ENCODE measurements around the gene GALNT5. TPM values are rescaled to one million over a fixed set of nuclear protein-coding genes. Genes with fewer than 3 reads are reported as not detected.
"Not testable (repeated sequence)": the region's sequence is repeated elsewhere in the genome, so short reads cannot be mapped to it uniquely, and the experiment has no call there.

GALNT5 gene
- total and polyA plus RNA-seq, 5 experiments from 2014 or later, result not detected

- H3K27ac Mint-ChIP-seq, H3K4me1 Mint-ChIP-seq, H3K36me3 Mint-ChIP-seq, H3K4me3 Mint-ChIP-seq, H3K9me3 Mint-ChIP-seq, POLR2A ChIA-PET, DNase-seq, ATAC-seq: not testable (repeated sequence)
- H3K27me3 Mint-ChIP-seq, result peaks cover 12 to 33% (median 27%) of the 10 kb centered on the region in 5 donors
Observed at GRCh38 chr2:157279311-157279710, 21.8 kb downstream of the GALNT5 start.

DNA sequence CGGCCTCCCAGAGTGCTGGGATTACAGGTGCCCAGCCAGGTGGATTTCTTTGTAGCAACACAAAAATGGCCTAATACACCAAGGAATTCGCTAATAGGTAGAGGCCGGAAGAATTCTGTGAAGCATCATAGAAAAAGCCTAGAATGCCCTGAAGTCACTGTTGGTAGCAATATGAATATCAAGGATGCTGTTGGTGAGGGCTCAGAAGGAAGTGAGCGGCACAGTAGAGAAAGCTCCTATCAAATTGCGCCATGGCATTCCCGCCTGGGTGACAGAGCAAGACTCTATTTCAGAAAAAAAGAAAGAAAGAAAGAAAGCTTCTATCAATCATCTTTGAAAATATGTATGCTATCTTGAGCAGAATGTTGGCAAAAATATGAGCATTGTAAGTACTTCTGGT, 23.8 kb downstream of the GALNT5 start:
- ATAC-seq, result no peak
- no peak for DNase-seq
- H3K9me3 Mint-ChIP-seq, result peaks cover 0 to 8% (median 0%) of the 10 kb centered on the region in 9 donors
- H3K4me3 Mint-ChIP-seq, result no peak overlapping the region
- peaks cover 11 to 34% (median 27%) of the 10 kb centered on the region in 5 donors for H3K27me3 Mint-ChIP-seq
- POLR2A ChIA-PET, result no interaction called here
- H3K4me1 Mint-ChIP-seq, result no peaks in the 10 kb centered on the region
- no peak overlapping the region for H3K27ac Mint-ChIP-seq
- H3K36me3 Mint-ChIP-seq, result peaks cover 0 to 8% (median 3%) of the 10 kb centered on the region in 3 donors

DNA sequence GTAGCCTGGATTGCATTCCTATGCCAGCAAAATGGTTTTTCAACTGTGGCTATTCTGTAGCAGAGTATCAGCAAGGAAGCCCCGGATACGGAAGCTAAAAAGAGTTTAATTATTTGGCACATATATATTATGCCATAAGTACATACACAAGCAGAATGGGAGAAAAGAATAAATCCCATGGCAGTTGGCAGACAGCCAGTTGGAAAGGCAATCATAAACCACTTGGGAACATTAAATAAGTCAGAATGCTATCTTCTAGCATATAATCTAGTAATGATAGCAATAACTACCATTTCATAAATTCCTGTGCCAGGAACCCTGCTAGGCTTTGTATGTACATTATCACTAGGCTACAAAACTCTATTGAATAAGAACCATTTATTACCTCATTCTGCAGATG, 26.0 kb downstream of the GALNT5 start:
- Mint-ChIP-seq H3K4me3 (no peak overlapping the region), H3K36me3 (peaks cover 0 to 4% (median 3%) of the 10 kb centered on the region in 3 donors), H3K27ac (no peak overlapping the region), H3K9me3 (peaks cover 0 to 7% (median 0%) of the 10 kb centered on the region in 9 donors), H3K27me3 (peaks cover 3 to 17% (median 16%) of the 10 kb centered on the region in 5 donors), H3K4me1 (no peaks in the 10 kb centered on the region)
- no peak for ATAC-seq
- POLR2A ChIA-PET, result no interaction called here
- DNase-seq, result no peak

DNA sequence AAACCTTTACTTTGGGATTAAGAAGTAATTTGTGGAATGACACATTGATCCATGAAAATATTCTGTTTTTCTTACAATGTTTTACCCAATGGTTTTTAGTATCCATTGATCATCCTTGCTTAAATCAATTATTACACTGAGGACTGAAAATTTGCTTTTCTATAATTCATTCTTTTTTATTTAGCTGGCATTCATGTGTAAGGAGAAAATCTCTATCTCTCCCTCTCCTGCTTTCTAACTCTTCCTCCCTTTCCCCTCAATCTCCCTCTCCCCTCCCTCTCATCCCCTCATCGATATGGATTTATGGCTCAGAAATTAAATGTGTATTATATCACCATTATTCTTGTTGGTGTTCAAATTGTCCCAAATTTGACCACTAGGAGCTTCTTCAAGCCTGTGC, 29.7 kb downstream of the GALNT5 start:
- ATAC-seq (no peak), DNase-seq (no peak)
- Mint-ChIP-seq H3K27me3 (peaks cover 0 to 8% (median 4%) of the 10 kb centered on the region in 5 donors), H3K4me1 (no peaks in the 10 kb centered on the region), H3K36me3 (no peaks in the 10 kb centered on the region), H3K27ac (no peak overlapping the region), H3K4me3 (no peak overlapping the region), H3K9me3 (no peaks in the 10 kb centered on the region)
- POLR2A ChIA-PET, result no interaction called here

- POLR2A ChIA-PET, result no interaction called here
Observed at GRCh38 chr2:157290525-157290924, 33.0 kb downstream of the GALNT5 start.

DNA sequence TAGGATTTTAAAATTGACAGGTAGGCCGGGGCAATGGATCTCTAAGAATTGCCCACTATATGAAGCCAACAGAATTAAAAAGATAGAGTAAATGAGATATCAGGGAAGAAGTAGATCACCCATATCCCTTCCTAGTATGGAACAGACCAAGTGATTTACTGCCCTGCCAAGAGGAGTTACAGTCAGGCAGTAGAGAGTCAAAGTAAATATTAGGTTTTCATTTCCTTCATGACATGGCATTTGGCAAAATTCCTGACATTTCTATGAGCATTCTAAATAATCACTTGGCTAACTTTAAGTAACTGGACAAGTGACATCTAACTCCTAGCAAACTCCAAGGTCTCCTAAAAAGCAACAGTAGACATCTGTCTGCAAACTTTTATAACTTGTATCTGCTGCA, 33.5 kb downstream of the GALNT5 start:
- H3K4me1 Mint-ChIP-seq, result peaks cover 0 to 9% (median 1%) of the 10 kb centered on the region in 4 donors
- H3K4me3 Mint-ChIP-seq, result no peak overlapping the region
- H3K36me3 Mint-ChIP-seq, result no peaks in the 10 kb centered on the region
- peaks cover 0 to 4% (median 1%) of the 10 kb centered on the region in 5 donors for H3K27me3 Mint-ChIP-seq
- DNase-seq (no peak), ATAC-seq (no peak)
- H3K27ac Mint-ChIP-seq, result no peak overlapping the region
- H3K9me3 Mint-ChIP-seq, result no peaks in the 10 kb centered on the region
- POLR2A ChIA-PET, result no interaction called here

More at GRCh38 chr2:157290525-157290924, 33.0 kb downstream of the GALNT5 start:
- Mint-ChIP-seq H3K4me1 (peaks cover 0 to 9% (median 1%) of the 10 kb centered on the region in 4 donors), H3K4me3 (no peak overlapping the region), H3K27me3 (peaks cover 0 to 4% (median 1%) of the 10 kb centered on the region in 5 donors), H3K9me3 (no peaks in the 10 kb centered on the region), H3K36me3 (no peaks in the 10 kb centered on the region), H3K27ac (no peak overlapping the region)
- DNase-seq (no peak), ATAC-seq (no peak)

DNA sequence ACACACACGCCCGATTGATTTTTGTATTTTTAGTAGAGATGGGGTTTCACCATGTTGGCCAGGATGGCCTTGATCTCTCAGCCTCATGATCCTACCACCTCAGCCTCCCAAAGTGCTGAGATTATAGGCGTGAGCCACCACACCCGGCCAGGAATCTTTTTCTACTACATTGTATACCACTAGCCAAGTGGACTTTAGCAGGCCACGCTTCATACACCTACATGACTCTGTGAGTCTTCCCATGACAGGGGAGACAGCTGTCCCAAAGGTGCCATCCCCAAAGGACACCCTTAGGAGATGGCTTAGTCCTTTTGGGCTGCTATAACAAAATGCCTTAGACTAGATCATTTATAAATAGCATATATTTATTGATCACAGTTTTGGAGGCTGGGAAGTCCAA, 35.3 kb downstream of the GALNT5 start:
- peaks cover 1 to 9% (median 3%) of the 10 kb centered on the region in 5 donors for H3K27me3 Mint-ChIP-seq
- H3K4me3 Mint-ChIP-seq, result no peak overlapping the region
- no peak overlapping the region for H3K27ac Mint-ChIP-seq
- H3K9me3 Mint-ChIP-seq, result no peaks in the 10 kb centered on the region
- no peaks in the 10 kb centered on the region for H3K36me3 Mint-ChIP-seq
- no peak for ATAC-seq
- DNase-seq, result no peak
- peaks cover 0 to 9% (median 1%) of the 10 kb centered on the region in 4 donors for H3K4me1 Mint-ChIP-seq
- POLR2A ChIA-PET, result interaction anchor here (0.7 kb wide), 1 partner anchor 8 kb away, joined by 3 read pairs; no protein-coding TSS in a partner anchor

DNA sequence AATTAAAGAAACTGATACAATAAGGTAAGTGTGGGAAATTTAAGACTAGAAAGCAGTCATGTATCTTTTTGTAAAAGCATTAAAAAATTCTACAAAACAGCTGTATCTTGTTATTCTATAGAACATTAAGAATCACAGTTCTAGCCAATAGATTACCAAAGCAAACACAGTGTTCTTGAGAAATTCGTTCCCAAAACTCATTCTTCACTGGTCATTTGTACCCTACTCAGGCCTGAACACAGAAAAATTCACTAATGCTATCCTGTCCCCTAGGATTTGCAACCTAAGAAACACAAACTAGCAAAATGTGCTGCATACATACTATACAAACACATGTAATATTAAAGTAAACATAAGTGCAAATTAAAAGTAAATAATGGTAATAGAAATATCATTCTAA, 39.0 kb downstream of the GALNT5 start:
- Mint-ChIP-seq H3K4me1 (peaks cover 0 to 9% (median 1%) of the 10 kb centered on the region in 4 donors), H3K36me3 (no peaks in the 10 kb centered on the region), H3K27me3 (peaks cover 1 to 9% (median 3%) of the 10 kb centered on the region in 5 donors), H3K9me3 (no peaks in the 10 kb centered on the region), H3K4me3 (no peak overlapping the region), H3K27ac (no peak overlapping the region)
- DNase-seq (no peak), ATAC-seq (no peak)
- POLR2A ChIA-PET, result no interaction called here

DNA sequence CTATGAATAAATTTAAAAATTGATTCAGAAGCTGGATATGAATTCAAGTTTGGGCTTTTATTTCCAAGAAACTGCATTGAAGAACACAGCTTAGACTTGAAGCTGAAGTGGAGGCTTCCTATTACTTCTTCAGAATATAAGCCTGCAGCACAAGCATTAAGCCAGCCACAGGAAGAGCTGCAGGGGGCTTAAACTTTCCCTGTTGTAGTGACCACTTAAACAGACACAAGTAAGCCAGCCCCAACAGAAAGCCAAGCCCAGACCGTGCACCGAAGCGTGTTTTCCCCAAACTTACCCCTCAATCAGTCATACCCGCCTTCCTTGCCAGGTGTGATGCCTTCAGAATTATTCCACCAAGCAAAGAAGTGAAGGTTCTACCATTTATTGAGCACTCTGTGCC, 39.5 kb downstream of the GALNT5 start:
- POLR2A ChIA-PET, result no interaction called here
- Mint-ChIP-seq H3K36me3 (no peaks in the 10 kb centered on the region), H3K27me3 (peaks cover 1 to 9% (median 3%) of the 10 kb centered on the region in 5 donors), H3K4me3 (no peak overlapping the region), H3K4me1 (peaks cover 0 to 9% (median 1%) of the 10 kb centered on the region in 4 donors), H3K9me3 (no peaks in the 10 kb centered on the region), H3K27ac (no peak overlapping the region)
- DNase-seq, result no peak
- ATAC-seq, result no peak

GRCh38 chr2:157301307-157301706, 43.8 kb downstream of the GALNT5 start:
- H3K27ac Mint-ChIP-seq, result no peak overlapping the region
- no peak overlapping the region for H3K4me3 Mint-ChIP-seq
- no peak for ATAC-seq
- peaks cover 2 to 12% (median 11%) of the 10 kb centered on the region in 4 donors for H3K4me1 Mint-ChIP-seq
- no peaks in the 10 kb centered on the region for H3K9me3 Mint-ChIP-seq
- H3K36me3 Mint-ChIP-seq, result no peaks in the 10 kb centered on the region
- no peak for DNase-seq
- POLR2A ChIA-PET, result interaction anchor here (0.6 kb wide), 2 partner anchors 9 to 705 kb away, joined by 3 to 4 read pairs; no protein-coding TSS in a partner anchor
- H3K27me3 Mint-ChIP-seq, result peaks cover 3 to 9% (median 5%) of the 10 kb centered on the region in 5 donors

DNA sequence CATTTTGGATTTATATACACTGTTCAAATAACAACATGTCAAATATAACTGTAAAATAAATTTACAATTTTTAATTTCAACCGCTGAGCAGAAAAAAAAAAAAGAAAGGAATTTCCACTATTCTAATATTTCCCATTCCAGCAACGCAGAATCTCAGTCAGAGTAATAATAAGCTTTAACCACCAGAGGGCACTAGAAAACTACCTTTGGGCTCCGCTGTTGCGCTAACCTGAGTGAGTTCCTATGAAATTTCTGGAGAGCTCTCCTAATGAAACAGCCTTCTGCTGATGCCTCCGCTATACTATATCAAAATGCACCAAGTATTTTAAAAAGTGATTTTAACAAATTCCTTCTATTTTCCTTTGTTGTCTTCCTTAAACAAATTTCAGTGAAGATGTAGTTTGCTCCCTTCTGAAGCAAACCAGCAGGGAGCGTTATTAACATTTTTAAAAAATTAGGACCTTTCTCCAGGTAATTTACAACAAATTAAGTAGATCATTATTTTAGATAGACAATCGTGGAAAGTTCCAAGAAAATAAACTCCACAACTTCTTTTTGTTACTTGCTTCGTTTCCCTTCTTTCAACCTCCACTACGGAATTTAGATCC, 45.1 kb downstream of the GALNT5 start:
- Mint-ChIP-seq H3K4me1 (peaks cover 3 to 22% (median 16%) of the 10 kb centered on the region in 4 donors), H3K4me3 (no peak overlapping the region), H3K36me3 (no peaks in the 10 kb centered on the region), H3K27me3 (peaks cover 1 to 3% (median 3%) of the 10 kb centered on the region in 5 donors), H3K9me3 (no peaks in the 10 kb centered on the region), H3K27ac (peak overlapping the region in 1 of 10 donors; percentile 11)
- DNase-seq (peak in 7 of 10 donors; percentile 26 to 70 (median 65)), ATAC-seq (peak; percentile 62 to 87)
- POLR2A ChIA-PET, result interaction anchor here (0.5 to 1.0 kb wide), 8 partner anchors 25 to 295 kb away, joined by 3 to 7 read pairs (median 3); no protein-coding TSS in a partner anchor

- no peak overlapping the region for H3K4me3 Mint-ChIP-seq
- no peaks in the 10 kb centered on the region for H3K9me3 Mint-ChIP-seq
- peaks cover 0 to 3% (median 1%) of the 10 kb centered on the region in 5 donors for H3K27me3 Mint-ChIP-seq
- POLR2A ChIA-PET, result interaction anchor here (0.6 kb wide), 1 partner anchor 126 kb away, joined by 3 read pairs; no protein-coding TSS in a partner anchor
- DNase-seq (no peak), ATAC-seq (no peak)
- no peaks in the 10 kb centered on the region for H3K36me3 Mint-ChIP-seq
- peaks cover 3 to 22% (median 16%) of the 10 kb centered on the region in 4 donors for H3K4me1 Mint-ChIP-seq
- no peak overlapping the region for H3K27ac Mint-ChIP-seq
Observed at GRCh38 chr2:157303612-157304011, 46.1 kb downstream of the GALNT5 start.
